HG03045 (cell line): ENCODE measurements around the gene BCAT1.
A peak's percentile ranks its signal among the peaks of the same experiment; 100 is the strongest.
"Not testable (repeated sequence)": the region's sequence is repeated elsewhere in the genome, so short reads cannot be mapped to it uniquely, and the experiment has no call there.

Source experiments
- ATAC-seq: cut with Tn5 transposase; IDR thresholded peaks from one replicate; pipeline ENCODE4 v1.9.1; 2021; ENCODE audit warnings: mild to moderate bottlenecking, moderate library complexity; ENCODE audit not compliant: unreplicated experiment

Gene BCAT1

DNA sequence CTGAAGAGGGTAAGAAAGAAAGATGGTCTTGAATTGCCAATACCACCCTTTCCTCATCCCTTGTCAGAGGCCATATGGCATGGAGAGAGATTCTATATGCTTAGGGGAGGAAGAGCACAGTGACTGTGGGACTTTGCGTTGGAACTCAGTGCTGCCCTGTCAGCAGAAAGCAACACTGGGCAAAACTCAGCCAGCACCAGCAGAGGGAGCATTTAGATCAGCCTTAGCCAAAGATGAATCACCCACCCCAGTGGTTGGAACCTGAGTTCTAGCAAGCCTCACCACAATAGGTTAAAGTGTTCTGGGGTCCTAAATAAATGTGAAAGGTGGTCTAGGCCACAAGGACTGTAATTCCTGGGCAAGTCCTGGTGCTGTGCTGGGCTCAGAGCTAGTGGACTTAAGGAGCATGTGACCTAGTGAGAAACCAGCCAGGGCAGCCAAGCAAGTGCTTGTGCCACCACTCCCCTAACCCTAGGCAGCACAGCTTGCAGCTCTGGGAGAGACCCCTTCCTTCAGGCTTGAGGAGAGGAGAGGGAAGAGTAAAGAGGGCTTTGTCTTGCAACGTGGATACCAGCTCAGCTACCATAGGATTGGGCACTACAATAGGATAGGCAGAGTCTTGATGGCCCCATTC is 11.4 kb upstream of the BCAT1 start:
- peak; percentile 68 for ATAC-seq

DNA sequence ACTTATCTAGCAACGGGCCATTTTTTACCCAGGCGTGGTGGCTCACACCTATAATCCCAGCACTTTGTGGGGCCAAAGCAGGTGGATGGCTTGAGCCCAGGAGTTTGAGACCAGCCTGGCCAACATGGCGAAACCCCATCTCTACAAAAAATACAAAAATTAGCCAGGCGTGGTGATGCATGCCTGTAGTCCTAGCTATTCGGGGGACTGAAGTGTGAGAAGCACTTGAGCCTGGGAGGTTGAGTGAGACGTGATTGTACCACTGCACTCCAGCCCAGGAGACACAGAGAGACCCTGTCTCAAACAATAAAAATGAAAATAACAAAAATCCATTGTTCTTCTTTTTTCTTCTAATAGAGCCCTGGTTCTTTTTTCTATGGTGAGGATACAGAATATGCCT is 7.5 kb upstream of the BCAT1 start:
- not testable (repeated sequence) for ATAC-seq

DNA sequence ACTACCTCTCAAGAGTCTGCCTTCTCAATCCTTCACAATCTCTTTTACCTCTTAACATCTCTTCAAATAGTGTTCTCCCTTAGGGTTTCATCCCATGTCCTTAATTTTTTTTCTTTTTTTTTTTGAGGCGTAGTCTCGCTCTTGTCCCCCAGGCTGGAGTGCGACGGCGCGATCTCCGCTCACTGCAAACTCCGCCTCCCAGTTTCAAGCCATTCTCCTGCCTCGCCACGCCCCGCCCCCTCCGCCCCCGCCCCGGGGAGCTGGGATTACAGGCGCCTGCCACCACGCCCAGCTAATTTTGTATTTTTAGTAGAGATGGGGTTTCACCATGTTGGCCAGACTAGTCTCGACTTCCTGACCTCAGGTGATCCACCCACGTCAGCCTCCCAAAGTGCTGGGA is 7.0 kb upstream of the BCAT1 start:
- ATAC-seq = no peak

- no peak for ATAC-seq
These were observed 6.5 kb upstream of the BCAT1 start for GRCh38 chr12:24955389-24955788.

GRCh38 chr12:24954261-24954660 is 5.4 kb upstream of the BCAT1 start:
- ATAC-seq = no peak

DNA sequence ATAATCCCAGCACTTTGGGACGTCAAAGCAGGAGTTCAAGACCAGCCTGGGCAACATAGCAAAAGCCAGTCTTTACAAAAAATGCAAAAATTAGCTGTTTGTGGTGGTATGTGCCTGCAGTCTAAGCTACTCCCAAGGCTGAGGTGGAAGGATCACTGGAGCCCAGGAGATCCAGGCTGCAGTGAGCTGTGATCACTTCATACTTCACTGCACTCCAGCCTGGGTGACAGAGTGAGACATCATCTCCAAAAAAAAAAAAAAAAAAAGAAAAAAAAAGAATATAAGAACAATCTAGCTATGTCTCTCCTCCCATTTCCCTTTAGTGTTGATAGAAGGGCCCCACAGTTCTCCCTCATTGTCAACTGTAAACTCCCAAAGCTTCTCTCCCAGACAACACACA is 3.5 kb upstream of the BCAT1 start:
- ATAC-seq = no peak

GRCh38 chr12:24950231-24950834 is 1.4 kb upstream of the BCAT1 start:
- no peak for ATAC-seq

DNA sequence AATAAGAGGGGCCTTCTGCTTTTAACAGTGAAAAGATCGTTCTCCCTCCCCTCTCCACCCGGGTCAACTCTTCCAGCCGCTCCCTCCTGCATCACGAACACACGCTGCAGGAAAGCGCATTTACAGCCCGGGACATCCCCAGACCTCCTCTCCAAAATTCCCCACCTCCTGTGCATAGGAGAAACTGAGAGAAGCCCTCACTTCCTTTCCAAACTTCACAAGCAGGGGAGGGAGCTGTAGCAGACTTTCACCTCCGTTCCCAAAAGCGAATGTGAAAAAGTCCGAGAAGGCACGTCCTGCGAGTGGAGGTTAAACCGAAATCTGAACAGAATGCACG is 513 bp downstream of the BCAT1 start:
- peak; percentile 43 for ATAC-seq

DNA sequence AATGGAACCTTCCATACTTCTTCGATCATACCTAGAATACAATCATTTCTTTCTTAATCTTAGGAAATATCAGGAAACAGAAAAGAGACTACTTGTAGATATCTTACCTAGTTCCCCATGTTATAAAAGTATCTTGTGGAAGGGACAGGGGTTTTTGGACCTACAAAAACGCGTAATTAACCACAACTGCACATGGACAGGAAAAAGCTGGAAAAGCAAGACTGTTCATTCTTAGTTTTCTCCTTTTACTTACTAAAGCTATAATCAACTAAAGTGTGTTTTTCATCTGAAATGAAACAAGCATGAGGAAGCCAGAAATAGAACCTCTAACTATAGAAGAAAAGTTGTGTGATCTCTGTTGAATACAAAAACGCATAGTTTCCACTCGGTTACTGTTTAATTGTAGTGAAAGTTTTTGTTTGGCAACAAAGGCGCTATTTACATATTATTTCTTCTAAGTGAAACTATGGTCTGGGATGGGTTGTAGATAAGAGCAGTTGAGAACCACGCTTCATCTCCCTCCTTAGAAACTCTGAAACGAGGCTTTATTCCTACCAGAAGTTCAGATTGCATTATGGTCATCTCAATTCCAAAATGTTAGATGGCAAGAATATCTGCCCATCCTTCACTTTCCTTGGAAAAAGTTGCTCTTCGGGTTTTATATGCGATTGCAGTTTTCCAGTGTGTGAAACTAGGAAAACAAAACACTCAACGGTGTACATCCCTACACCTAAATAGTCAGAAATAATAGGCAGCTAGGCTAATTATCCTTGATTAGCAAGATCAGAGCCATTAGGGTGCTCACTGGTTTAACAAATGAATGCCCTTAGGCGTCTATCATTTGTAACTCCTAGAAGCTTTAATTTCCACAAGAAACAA is 1.1 kb downstream of the BCAT1 start:
- ATAC-seq = no peak

- ATAC-seq = no peak
These were observed 3.1 kb downstream of the BCAT1 start for GRCh38 chr12:24945845-24946244.

- no peak for ATAC-seq
These were observed 3.9 kb downstream of the BCAT1 start for GRCh38 chr12:24945039-24945438.

GRCh38 chr12:24944601-24944975 is 4.3 kb downstream of the BCAT1 start:
- ATAC-seq = no peak

DNA sequence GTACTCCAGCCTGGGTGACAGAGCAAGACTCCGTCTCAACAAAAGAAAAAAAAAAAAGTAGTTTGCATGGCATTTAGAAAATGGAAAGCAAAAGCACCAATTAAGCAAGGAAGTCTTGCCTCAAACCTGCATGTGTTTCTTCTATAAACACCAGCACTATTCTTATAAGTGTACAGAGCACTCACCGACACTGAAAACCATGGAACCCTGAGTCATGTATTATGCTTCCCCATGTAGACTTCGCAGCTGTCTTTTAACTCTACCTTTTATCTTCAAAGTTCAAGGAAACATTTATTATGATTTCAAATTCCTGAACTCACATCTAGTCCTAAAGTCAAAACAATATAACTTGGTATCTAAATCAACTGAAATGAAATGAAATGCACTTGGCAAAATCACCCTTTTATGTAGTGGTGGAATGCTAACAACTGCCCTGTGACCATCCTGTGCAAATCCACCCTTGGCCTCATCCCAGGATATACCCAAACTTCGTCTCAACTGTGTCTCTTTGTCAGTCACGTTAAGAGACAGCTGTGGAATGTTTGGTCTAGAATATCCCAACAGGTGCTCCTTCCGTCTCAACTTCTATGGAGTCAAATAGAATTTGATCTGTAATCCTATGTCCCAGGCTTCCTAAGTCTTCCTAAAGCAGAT is 4.8 kb downstream of the BCAT1 start:
- no peak for ATAC-seq

DNA sequence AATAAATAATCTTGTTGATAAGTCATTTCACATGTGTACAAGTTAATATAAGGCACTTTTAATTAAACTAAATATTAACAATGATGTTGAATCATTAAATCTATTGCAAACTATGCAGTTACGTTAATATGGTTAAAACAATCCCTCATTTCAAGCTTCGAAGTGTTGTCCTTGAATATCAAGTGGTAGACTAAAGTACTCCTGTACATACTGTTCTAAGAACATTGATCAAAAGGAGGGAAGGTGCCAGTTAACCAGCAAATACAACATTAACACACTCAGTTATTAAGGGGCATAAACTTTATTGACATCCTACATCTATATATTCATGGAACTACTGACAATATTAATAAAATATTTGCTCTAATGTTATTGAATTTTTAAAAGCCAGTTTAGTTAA is 8.7 kb downstream of the BCAT1 start:
- ATAC-seq = no peak

- ATAC-seq = not testable (repeated sequence)
These were observed 9.3 kb downstream of the BCAT1 start for GRCh38 chr12:24939551-24939950.

DNA sequence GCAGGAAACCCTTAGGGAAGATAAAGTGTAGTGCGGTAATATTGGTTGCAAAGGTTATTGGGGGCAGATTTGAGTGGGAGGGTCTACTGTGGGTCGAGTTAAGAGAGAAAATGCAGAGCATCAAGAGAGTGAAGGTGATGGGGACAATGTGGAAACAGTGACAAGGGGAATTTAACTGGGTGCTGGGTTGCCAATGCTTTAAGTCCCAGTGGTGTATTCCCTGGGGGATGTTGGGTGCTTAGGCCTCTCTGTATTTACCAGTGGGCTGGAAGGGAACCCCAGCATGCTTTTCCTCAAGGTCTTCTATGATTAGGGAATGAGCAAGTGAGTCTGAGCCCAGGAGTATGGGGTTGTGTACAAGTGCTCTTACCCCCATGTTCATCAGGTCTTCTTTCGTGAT is 10.6 kb downstream of the BCAT1 start:
- no peak for ATAC-seq

DNA sequence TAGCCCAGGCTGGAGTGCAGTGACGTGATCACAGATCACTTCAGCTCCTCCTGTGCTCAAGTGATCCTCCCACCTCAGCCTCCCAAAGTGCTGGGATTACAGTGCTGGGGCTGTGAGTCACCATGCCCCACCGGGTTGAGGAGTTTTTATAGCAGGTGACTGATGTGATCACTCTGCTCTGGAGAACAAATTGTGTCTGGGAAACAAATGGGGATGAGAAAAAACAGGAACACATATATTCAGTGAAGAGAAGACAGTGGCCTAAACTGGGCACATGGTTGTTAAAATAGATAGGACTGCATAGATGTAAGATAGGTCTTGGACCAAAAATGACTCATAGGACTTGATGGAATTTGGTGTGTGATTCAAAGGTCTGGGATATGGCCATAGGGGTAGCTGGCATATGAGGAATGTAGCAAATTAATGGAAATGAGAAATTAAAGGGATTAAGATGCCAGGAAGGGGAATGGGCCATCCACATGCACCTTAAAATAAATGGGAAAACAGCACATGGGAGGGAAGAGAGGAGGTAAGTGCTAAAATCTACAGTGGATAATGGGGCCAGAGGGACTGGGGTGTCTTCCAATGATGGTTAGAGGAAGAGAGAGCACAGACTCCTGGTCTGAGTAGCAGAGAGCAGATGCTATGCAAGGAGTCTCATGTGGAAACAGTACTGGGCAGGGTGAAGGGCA is 11.2 kb downstream of the BCAT1 start:
- ATAC-seq = no peak

- ATAC-seq = no peak
These were observed 15.1 kb downstream of the BCAT1 start for GRCh38 chr12:24933694-24934407.

- ATAC-seq = peak; percentile 75
These were observed 17.1 kb downstream of the BCAT1 start for GRCh38 chr12:24931666-24932405.

DNA sequence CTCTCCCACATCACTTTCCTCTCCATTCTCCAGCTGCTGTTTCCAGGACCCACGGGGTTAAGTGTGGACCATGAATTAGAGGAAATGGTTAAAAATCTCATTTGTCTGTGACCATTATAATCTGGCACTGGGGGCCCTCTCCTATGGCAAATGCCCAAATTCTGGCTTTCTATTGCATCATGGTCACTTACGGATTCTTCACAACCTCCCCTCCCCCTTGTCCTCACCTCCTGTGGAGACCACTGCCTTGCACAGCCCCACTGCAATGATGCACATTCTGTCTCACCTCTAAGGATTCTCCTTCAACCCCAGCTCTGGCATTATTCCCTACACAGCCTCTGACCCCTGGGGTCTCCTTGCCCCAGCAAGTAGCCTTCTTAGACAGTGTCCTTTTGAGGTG is 18.9 kb downstream of the BCAT1 start:
- no peak for ATAC-seq
